ENCODE results near the gene PACS1.

The PACS1 gene

DNA sequence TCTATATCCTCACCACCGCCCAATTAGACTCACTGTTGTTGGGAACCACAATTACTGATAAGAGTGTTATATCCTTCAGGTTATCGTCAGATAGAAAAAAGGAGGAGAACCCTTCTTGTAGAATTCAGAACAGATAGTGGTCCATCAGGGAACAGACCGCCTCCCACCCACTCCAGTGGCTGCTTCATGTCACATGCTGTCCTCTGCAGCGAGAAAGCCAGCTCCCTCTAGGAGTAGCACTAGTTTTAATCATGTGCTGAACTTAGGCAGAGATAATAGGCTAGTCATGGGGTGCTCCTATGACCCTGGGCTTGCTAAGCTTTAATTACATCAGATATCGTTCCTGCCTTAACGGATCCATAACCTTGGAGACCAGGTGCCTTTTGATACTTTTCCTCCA, 146.8 kb downstream of the PACS1 start:
- TF ChIP-seq, protein P1, sequence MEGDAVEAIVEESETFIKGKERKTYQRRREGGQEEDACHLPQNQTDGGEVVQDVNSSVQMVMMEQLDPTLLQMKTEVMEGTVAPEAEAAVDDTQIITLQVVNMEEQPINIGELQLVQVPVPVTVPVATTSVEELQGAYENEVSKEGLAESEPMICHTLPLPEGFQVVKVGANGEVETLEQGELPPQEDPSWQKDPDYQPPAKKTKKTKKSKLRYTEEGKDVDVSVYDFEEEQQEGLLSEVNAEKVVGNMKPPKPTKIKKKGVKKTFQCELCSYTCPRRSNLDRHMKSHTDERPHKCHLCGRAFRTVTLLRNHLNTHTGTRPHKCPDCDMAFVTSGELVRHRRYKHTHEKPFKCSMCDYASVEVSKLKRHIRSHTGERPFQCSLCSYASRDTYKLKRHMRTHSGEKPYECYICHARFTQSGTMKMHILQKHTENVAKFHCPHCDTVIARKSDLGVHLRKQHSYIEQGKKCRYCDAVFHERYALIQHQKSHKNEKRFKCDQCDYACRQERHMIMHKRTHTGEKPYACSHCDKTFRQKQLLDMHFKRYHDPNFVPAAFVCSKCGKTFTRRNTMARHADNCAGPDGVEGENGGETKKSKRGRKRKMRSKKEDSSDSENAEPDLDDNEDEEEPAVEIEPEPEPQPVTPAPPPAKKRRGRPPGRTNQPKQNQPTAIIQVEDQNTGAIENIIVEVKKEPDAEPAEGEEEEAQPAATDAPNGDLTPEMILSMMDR (IDR thresholded peaks at IDR 0.05; ENCODE audit: control insufficient read depth, extremely low read depth, insufficient read depth): no peak
- no peak for DNase-seq (ENCODE audit: low read depth)

DNA sequence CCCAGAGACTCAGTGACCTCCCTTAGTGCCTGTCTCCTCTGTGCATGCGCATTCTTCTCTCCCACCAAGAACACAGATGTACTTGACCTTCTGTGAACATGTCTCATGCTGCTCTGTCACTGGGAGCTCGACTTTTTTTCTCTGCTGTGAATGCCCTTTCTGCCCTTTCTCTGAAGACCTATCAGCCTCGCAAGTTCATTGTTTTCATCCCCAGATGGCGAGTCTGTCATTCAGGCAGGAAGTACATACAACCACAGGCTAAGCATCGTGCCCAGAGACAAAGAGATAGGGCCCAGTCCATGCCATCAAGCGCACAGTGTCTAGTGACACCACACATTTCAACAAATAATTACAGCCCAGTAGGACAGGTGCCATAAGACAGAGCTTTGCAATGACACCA, 148.0 kb downstream of the PACS1 start:
- DNase-seq (ENCODE audit: low read depth): no peak
- TF ChIP-seq, protein P1 (IDR thresholded peaks at IDR 0.05; ENCODE audit: control insufficient read depth, extremely low read depth, insufficient read depth): no peak

More for the DNA sequence above, 146.8 kb downstream of the PACS1 start:
- no peak overlapping the region for H3K4me3 ChIP-seq (ENCODE audit: low read depth, low read length)

DNA sequence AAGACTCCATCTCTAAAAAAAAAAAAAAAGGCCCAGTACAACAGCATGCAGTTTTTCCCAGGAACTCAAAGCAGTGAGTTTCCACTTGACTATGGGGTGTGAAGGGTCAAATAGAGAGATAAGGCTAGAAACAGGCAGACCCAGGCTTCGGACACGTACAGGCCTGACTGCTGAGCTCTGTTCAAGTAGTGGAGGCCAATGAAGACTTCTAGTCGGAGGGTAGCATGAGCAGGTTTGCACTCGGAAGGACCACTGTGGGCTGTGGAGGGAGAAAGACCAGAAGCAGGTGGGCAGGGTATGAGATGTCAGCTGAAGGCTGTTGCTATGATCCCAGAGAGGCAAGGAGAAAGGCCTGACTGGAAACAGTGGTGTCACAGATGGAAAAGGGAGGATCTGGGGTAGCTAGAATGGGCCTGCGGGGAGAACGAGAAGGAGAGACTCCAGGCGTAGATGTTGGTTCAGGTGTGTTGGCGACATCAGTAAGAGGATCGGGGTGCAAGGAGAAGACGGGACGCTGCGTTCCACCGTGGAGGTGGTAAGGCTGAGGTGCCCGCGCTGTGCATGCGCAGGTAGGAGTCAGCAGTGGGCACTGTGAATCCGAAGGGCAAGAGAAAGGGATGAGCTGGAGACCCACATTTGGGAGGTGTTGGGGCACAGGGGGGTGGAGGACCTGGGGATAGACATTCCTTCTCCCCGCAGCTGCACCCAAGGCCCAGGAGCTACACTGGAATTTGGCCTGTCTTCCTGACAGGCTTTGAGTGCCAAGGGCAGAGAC, 149.0 kb downstream of the PACS1 start:
- DNase-seq (ENCODE audit: low read depth): no peak
- H3K4me3 ChIP-seq (ENCODE audit: low read depth, low read length): no peak overlapping the region
- TF ChIP-seq, protein P1 (IDR thresholded peaks at IDR 0.05; ENCODE audit: control insufficient read depth, extremely low read depth, insufficient read depth): no peak

More for the DNA sequence above, 148.0 kb downstream of the PACS1 start:
- H3K4me3 ChIP-seq (ENCODE audit: low read depth, low read length): no peak overlapping the region

DNA sequence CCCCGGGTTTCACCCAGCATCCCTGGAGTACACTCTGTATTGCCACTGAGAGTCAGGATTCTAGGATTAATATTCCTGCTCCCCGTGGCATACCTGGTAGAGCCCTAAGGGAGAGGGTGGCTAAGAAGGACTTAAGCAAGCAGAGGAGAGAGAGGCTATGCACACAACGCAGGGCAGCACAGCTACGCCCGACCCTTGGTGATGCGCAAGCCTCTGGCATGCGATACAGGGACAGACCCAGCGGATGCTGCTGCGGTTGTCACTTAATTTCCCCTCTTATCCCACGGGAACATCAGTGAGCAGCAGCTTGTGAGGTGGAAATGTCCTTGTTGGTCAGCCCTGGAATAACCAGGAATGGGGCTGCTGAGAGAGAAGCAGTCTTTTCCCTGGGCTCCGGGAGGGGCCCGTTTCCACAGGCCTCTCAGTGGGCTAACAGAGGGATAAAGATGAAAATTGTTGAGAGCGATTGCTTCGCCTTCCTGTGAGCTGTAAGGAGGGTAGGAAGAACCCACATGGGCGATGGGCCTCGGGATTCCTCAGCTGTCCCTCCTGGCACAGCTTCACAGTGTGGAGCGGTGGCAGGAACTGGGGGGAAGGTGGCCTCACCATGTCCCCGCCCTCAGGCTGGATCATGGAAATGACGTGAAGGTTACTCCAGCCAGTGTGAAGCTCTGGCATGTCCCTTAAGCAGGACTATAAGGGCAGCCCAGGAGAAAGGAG, 149.9 kb downstream of the PACS1 start:
- TF ChIP-seq, protein P1 (IDR thresholded peaks at IDR 0.05; ENCODE audit: control insufficient read depth, extremely low read depth, insufficient read depth): no peak
- no peak for DNase-seq (ENCODE audit: low read depth)
- no peak overlapping the region for H3K4me3 ChIP-seq (ENCODE audit: low read depth, low read length)

DNA sequence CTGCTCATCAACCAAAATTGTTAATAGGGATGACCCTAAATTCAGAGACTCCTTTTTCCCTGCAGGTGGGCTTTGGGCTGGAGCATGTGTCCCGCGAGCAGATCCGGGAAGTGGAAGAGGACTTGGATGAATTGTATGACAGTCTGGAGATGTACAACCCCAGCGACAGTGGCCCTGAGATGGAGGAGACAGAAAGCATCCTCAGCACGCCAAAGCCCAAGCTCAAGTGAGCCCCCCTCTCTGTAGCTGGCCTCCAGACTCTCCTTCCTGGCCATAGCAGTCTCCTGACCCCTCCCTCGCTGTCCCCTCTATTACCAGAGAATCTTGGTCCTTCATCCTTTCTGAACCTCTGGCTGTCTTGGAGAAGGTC, 150.5 kb downstream of the PACS1 start:
- no peak overlapping the region for H3K4me3 ChIP-seq (ENCODE audit: low read depth, low read length)
- no peak for DNase-seq (ENCODE audit: low read depth)
- TF ChIP-seq, protein P1 (IDR thresholded peaks at IDR 0.05; ENCODE audit: control insufficient read depth, extremely low read depth, insufficient read depth): no peak

DNA sequence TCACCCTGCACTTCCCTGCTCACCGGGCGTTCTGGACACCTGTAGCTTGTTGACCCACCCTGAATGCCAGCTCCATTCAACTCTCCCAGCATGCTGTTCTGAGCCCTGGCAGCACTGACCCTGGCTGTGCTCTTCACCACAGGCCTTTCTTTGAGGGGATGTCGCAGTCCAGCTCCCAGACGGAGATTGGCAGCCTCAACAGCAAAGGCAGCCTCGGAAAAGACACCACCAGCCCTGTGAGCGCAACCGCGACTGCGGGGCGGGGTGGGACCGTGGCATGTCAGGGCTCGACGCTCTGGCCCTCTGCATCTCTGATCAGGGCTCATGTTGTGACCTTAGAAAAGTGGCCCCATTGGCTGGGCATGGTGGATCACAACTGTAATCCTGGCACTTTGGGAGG, 150.9 kb downstream of the PACS1 start:
- TF ChIP-seq, protein P1 (IDR thresholded peaks at IDR 0.05; ENCODE audit: control insufficient read depth, extremely low read depth, insufficient read depth): no peak
- DNase-seq (ENCODE audit: low read depth): no peak
- no peak overlapping the region for H3K4me3 ChIP-seq (ENCODE audit: low read depth, low read length)

Measured in LNCaP clone FGC (cell line).